HepG2 (cell line): Measurements from ENCODE around the gene CHST3. TPM values are rescaled to one million over a fixed set of nuclear protein-coding genes. Genes with fewer than 3 reads are reported as not detected.
A peak's percentile ranks its signal among the peaks of the same experiment; 100 is the strongest.

Source experiments
- ATAC-seq: fragments of 200-7000 bp; cut with Tn5 transposase; 3 replicates; pipeline ENCODE4 v1.9.1; 2020; ENCODE audit warnings: mild to moderate bottlenecking, moderate library complexity
- BruUV-seq: library from RNA; stranded (reverse); fragments of 400-500 nt; replicated peaks from 2 replicates; lab custom pipeline; 2021; lab: Mats Ljungman, UMichigan
- CTCF ChIA-PET: fragments of 300-600 bp; formaldehyde crosslinking; extraction: SDS; loops from one replicate; lab custom pipeline; 2021; ENCODE audit warnings: low total read pairs, inconsistent platforms, low intra/inter-chr PET ratio; lab: Yijun Ruan, JAX
- POLR2A ChIA-PET: fragments of 350-600 bp; sonication (Branson Sonifier 250); formaldehyde crosslinking; loops from one replicate; lab custom pipeline; 2020; ENCODE audit warnings: antibody characterized with exemption, inconsistent platforms; lab: Yijun Ruan, JAX
- DNase-seq: peaks from one replicate; pipeline ENCODE4 v3.0.0-alpha.2; 2015; ENCODE audit warnings: low spot score
- FAIRE-seq: peaks from 3 replicates; lab custom pipeline; 2011; peaks lifted over from hg19 to GRCh38; lab: Jason Lieb, UNC
- H2AFZ ChIP-seq: one replicate; pipeline ENCODE4 v1.6.1; 2011; ENCODE audit warnings: low read length, inconsistent platforms
- H3K27ac ChIP-seq: fragments of 300-600 bp; 3 replicates; pipeline ENCODE4 v1.8.0; 2011; ENCODE audit warnings: mixed run types, mild to moderate bottlenecking, mixed read lengths, low read length, inconsistent platforms; ENCODE audit not compliant: insufficient read depth; ENCODE audit errors: extremely low read length
- H3K27me3 ChIP-seq, 2 experiments: fragments of 200-600 bp in 1 of 2; 2 replicates in 1 of 2; 3 replicates in 1 of 2; pipeline versions ENCODE4 v1.6.0 to v1.8.0; 2011; ENCODE audit warnings: low read length in 2 of 2, mild to moderate bottlenecking in 2 of 2, moderate library complexity in 2 of 2, inconsistent platforms in 1 of 2; ENCODE audit not compliant: insufficient read depth in 2 of 2, control insufficient read depth in 1 of 2
- H3K36me3 ChIP-seq, 2 experiments: fragments of 200-600 bp in 1 of 2; replicated peaks in 1 of 2; 2 replicates in 1 of 2; 3 replicates in 1 of 2; pipeline versions ENCODE4 v1.5.1 to v1.8.0; 2011; ENCODE audit warnings: low read length in 2 of 2, inconsistent platforms in 1 of 2; ENCODE audit not compliant: insufficient read depth in 2 of 2, control insufficient read depth in 1 of 2
- H3K4me1 ChIP-seq: 2 replicates; pipeline ENCODE4 v1.5.1; 2012; ENCODE audit warnings: low read length, inconsistent platforms; ENCODE audit not compliant: insufficient read depth
- H3K4me2 ChIP-seq: 2 replicates; pipeline ENCODE4 v1.6.0; 2011; ENCODE audit warnings: low read depth, low read length, inconsistent platforms
- H3K4me3 ChIP-seq, 3 experiments: fragments of 200-600 bp in 1 of 3; sonication (generic), shearing (Covaris generic) in 1 of 3; replicated peaks in 1 of 3; 2 replicates each; pipeline ENCODE4 v1.5.1; 2011 to 2016; ENCODE audit warnings: low read length in 3 of 3, inconsistent platforms in 2 of 3, low read depth in 2 of 3, mild to moderate bottlenecking in 2 of 3, control low read depth in 1 of 3, mixed read lengths in 1 of 3; ENCODE audit not compliant: insufficient read depth in 1 of 3
- H3K79me2 ChIP-seq: one replicate; pipeline ENCODE4 v1.6.1; 2011; ENCODE audit warnings: low read length, inconsistent platforms; ENCODE audit not compliant: insufficient read depth
- H3K9ac ChIP-seq: 2 replicates; pipeline ENCODE4 v1.6.0; 2011; ENCODE audit warnings: mild to moderate bottlenecking, low read depth, low read length, inconsistent platforms; ENCODE audit not compliant: insufficient read depth
- H3K9me3 ChIP-seq: 2 replicates; pipeline ENCODE4 v1.5.1; 2012; ENCODE audit warnings: mild to moderate bottlenecking, low read length
- H4K20me1 ChIP-seq: 2 replicates; pipeline ENCODE4 v1.6.0; 2011; ENCODE audit warnings: inconsistent platforms, mild to moderate bottlenecking, low read length, moderate library complexity; ENCODE audit not compliant: insufficient read depth
- KDM2A ChIP-seq: sonication (generic); formaldehyde crosslinking; IDR thresholded peaks from 2 replicates; pipeline ENCODE4 v1.4.0; 2020; ENCODE audit warnings: low read depth, missing genetic modification reagents, borderline replicate concordance
- MAFF ChIP-seq: IDR thresholded peaks from 2 replicates; pipeline ENCODE4 v1.6.1; 2011; ENCODE audit warnings: low read depth, low read length, improper control_type of control experiment
- ZNF501 ChIP-seq: sonication (generic); formaldehyde crosslinking; IDR thresholded peaks from 2 replicates; pipeline ENCODE4 v1.5.1; 2020; ENCODE audit warnings: mild to moderate bottlenecking, moderate library complexity, missing genetic modification reagents
- ZSCAN12 ChIP-seq: sonication (generic); formaldehyde crosslinking; IDR thresholded peaks from 2 replicates; pipeline ENCODE4 v1.9.0; 2021; ENCODE audit warnings: mild to moderate bottlenecking, missing genetic modification reagents
- WGBS: methylation state at CpG from one replicate; pipeline ENCODE4 v1.1.6; 2017; ENCODE audit warnings: low lambda C conversion rate; 5-methylcytosine and 5-hydroxymethylcytosine counted together
- in situ Hi-C: cut with HindIII; loops from 2 replicates; pipeline ENCODE4 v1.10.0; 2017; ENCODE audit warnings: low pct_unique_long_range_greater_than_20kb; ENCODE audit not compliant: extremely low pct_ligation_motif_present
- intact Hi-C: fragments of 100-400 bp; cut with micrococcal nuclease; formaldehyde crosslinking; loops from one replicate; pipeline ENCODE4 v1.10.0; 2022; ENCODE audit not compliant: unreplicated experiment
- polyA plus RNA-seq, 8 experiments: library from polyadenylated mRNA; depleted of rRNA in 3 of 8; stranded (reverse) in 7 of 8; unstranded in 1 of 8; fragments of >200 nt; fragmentation: Illumina TruSeq in 4 of 8; extraction: Trizol in 4 of 8; gene quantifications; 2 replicates each; pipeline versions ENCODE4 v1.2.1 to v1.2.3, GENCODE V29; 2011 to 2016; ENCODE audit warnings: low read depth in 4 of 8, missing spikeins in 1 of 8, mixed read lengths in 1 of 8; ENCODE audit not compliant: insufficient read depth in 1 of 8
- total RNA-seq, 5 experiments: library from RNA; depleted of rRNA; stranded (reverse); fragments of >200 nt; fragmentation: Illumina TruSeq; extraction: Trizol; gene quantifications; 2 replicates each; pipeline ENCODE4 v1.2.3, GENCODE V29; 2016; ENCODE audit warnings: low read depth in 1 of 5
- TF ChIP-seq, protein P1 (sequence below): sonication (generic); formaldehyde crosslinking; IDR thresholded peaks from 2 replicates; pipeline ENCODE4 v1.8.1; 2023; ENCODE audit warnings: mild to moderate bottlenecking, missing genetic modification reagents
- TF ChIP-seq, protein P2 (sequence below): sonication (generic); formaldehyde crosslinking; IDR thresholded peaks from 2 replicates; pipeline ENCODE4 v1.5.1; 2020; ENCODE audit warnings: mild to moderate bottlenecking, missing genetic modification reagents, moderate library complexity

CHST3 gene
- total and polyA plus RNA-seq, 2 of the 13 experiments (the other 11 are each of a cell fraction or from before 2014, with no cell fraction given), result 7.2 to 18.7 TPM

DNA sequence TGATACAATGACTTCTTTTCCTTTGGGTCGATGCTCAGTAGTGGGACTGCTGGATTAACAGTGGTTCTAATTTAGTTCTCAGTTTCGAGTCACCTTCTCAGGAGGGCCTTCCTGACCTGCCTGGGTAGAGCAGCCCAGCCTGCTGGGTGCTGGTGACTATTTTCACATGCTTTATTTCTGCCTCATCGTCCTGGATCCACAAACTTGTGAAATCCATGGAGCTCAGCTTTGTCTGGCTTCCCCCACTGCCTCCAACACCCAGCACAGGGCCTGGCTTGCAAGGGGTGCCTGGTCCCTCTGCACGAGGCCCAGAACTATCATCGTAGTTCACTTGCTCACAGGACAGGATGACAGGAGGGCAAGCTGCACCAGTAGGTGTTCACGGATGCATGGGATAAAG lies 77.3 kb downstream of the CHST3 start:
- peaks cover 93% of the 10 kb centered on the region for H3K4me1 ChIP-seq
- WGBS, result 85% methylated on average over 5 of the region's 6 CpGs
- H3K27me3 ChIP-seq, result no peaks in the 10 kb centered on the region
- H4K20me1 ChIP-seq, result no peaks in the 10 kb centered on the region
- no peak for TF ChIP-seq ZSCAN12 (CRISPR knock-in tag)
- TF ChIP-seq KDM2A (CRISPR knock-in tag), result no peak
- TF ChIP-seq, protein P1, sequence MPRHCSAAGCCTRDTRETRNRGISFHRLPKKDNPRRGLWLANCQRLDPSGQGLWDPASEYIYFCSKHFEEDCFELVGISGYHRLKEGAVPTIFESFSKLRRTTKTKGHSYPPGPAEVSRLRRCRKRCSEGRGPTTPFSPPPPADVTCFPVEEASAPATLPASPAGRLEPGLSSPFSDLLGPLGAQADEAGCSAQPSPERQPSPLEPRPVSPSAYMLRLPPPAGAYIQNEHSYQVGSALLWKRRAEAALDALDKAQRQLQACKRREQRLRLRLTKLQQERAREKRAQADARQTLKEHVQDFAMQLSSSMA (CRISPR knock-in tag), result no peak
- TF ChIP-seq MAFF, result no peak
- TF ChIP-seq ZNF501 (CRISPR knock-in tag), result no peak
- TF ChIP-seq, protein P2, sequence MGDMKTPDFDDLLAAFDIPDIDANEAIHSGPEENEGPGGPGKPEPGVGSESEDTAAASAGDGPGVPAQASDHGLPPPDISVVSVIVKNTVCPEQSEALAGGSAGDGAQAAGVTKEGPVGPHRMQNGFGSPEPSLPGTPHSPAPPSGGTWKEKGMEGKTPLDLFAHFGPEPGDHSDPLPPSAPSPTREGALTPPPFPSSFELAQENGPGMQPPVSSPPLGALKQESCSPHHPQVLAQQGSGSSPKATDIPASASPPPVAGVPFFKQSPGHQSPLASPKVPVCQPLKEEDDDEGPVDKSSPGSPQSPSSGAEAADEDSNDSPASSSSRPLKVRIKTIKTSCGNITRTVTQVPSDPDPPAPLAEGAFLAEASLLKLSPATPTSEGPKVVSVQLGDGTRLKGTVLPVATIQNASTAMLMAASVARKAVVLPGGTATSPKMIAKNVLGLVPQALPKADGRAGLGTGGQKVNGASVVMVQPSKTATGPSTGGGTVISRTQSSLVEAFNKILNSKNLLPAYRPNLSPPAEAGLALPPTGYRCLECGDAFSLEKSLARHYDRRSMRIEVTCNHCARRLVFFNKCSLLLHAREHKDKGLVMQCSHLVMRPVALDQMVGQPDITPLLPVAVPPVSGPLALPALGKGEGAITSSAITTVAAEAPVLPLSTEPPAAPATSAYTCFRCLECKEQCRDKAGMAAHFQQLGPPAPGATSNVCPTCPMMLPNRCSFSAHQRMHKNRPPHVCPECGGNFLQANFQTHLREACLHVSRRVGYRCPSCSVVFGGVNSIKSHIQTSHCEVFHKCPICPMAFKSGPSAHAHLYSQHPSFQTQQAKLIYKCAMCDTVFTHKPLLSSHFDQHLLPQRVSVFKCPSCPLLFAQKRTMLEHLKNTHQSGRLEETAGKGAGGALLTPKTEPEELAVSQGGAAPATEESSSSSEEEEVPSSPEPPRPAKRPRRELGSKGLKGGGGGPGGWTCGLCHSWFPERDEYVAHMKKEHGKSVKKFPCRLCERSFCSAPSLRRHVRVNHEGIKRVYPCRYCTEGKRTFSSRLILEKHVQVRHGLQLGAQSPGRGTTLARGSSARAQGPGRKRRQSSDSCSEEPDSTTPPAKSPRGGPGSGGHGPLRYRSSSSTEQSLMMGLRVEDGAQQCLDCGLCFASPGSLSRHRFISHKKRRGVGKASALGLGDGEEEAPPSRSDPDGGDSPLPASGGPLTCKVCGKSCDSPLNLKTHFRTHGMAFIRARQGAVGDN (CRISPR knock-in tag), result peak; percentile 28; the same call in 1 of the 2 replicates
- H3K79me2 ChIP-seq, result no peaks in the 10 kb centered on the region
- H3K9me3 ChIP-seq, result no peaks in the 10 kb centered on the region
- DNase-seq, result no peak
- intact Hi-C loops, result loop anchor here (10.0 kb wide), 1 partner anchor 207 kb away; no protein-coding TSS in a partner anchor
- no peaks in the 10 kb centered on the region for H3K36me3 ChIP-seq
- no peak overlapping the region for H2AFZ ChIP-seq
- ChIA-PET CTCF (no interaction called here), POLR2A (interaction anchor here (4.9 kb wide), 1 partner anchor 10 kb away, joined by 67 read pairs; no protein-coding TSS in a partner anchor)
- in situ Hi-C loops, result loop anchor here (25.0 kb wide), 1 partner anchor 704 kb away; no protein-coding TSS in a partner anchor
- no peak overlapping the region for H3K4me3 ChIP-seq
- no peak for FAIRE-seq
- H3K9ac ChIP-seq, result no peak overlapping the region
- no peak for ATAC-seq
- BruUV-seq, result no TSS peak
- H3K27ac ChIP-seq, result no peak overlapping the region
- no peak overlapping the region for H3K4me2 ChIP-seq
